A549 (cell line): ENCODE measurements around the gene GARIN3. TPM values are rescaled to one million over a fixed set of nuclear protein-coding genes. Genes with fewer than 3 reads are reported as not detected.

Experiments used
- ATAC-seq, 2 experiments: fragments of 200-7000 bp in 1 of 2; fragments of >200 bp in 1 of 2; cut with Nextera tagmentation in 1 of 2; cut with Tn5 transposase in 1 of 2; 3 replicates each; pipeline versions ENCODE4 v1.8.0 to v1.9.1; 2018 to 2020; ENCODE audit warnings: mild to moderate bottlenecking in 1 of 2, moderate library complexity in 1 of 2
- CTCF ChIA-PET: fragments of 300-600 bp; sonication (Branson Sonifier 250); formaldehyde crosslinking; extraction: SDS; loops from one replicate; lab custom pipeline; 2021; ENCODE audit warnings: antibody characterized with exemption, inconsistent platforms; lab: Yijun Ruan, JAX
- POLR2A ChIA-PET: fragments of 350-600 bp; formaldehyde crosslinking; extraction: SDS; loops from one replicate; lab custom pipeline; 2021; ENCODE audit warnings: antibody characterized with exemption, inconsistent platforms; lab: Yijun Ruan, JAX
- DNase-seq, 2 experiments: peaks; one replicate each; pipeline versions ENCODE4 v3.0.0 to v3.0.0-alpha.2; 2011 to 2016; ENCODE audit warnings: low read depth in 1 of 2, low spot score in 1 of 2
- FAIRE-seq: peaks from 2 replicates; lab custom pipeline; 2011; peaks lifted over from hg19 to GRCh38; lab: Jason Lieb, UNC
- H3K27ac ChIP-seq, 2 experiments: fragments of >200 bp; sonication (Bioruptor Twin); formaldehyde crosslinking; 3 replicates each; pipeline ENCODE4 v1.5.1; 2016 to 2017
- H3K4me1 ChIP-seq: fragments of >200 bp; sonication (Bioruptor Twin); formaldehyde crosslinking; 3 replicates; pipeline ENCODE4 v1.6.1; 2016
- H3K4me2 ChIP-seq: fragments of >200 bp; sonication (Bioruptor Twin); formaldehyde crosslinking; 3 replicates; pipeline ENCODE4 v1.6.1; 2016
- H3K4me3 ChIP-seq: fragments of >200 bp; sonication (Bioruptor Twin); formaldehyde crosslinking; 3 replicates; pipeline ENCODE4 v1.5.1; 2016
- H3K9me3 ChIP-seq: fragments of >200 bp; sonication (Bioruptor Twin); formaldehyde crosslinking; 3 replicates; pipeline ENCODE4 v1.6.1; 2016
- BHLHE40 ChIP-seq: IDR thresholded peaks from 2 replicates; pipeline ENCODE4 v1.6.1; 2012; ENCODE audit warnings: low read depth, low read length, inconsistent platforms
- CHD4 ChIP-seq: fragments of 200-600 bp; sonication (generic); IDR thresholded peaks from 2 replicates; pipeline ENCODE4 v1.6.1; 2016; ENCODE audit warnings: antibody characterized with exemption, mild to moderate bottlenecking, borderline replicate concordance
- EHF ChIP-seq: fragments of 250-450 bp; sonication (Bioruptor Pico); IDR thresholded peaks from 2 replicates; pipeline ENCODE4 v1.5.0; 2020; ENCODE audit warnings: mild to moderate bottlenecking
- ESRRA ChIP-seq: fragments of 150-350 bp; IDR thresholded peaks from 2 replicates; pipeline ENCODE4 v1.6.1; 2014; ENCODE audit warnings: mild to moderate bottlenecking, low read length, borderline replicate concordance
- HOXB13 ChIP-seq: fragments of 250-450 bp; sonication (Bioruptor Pico); IDR thresholded peaks from 2 replicates; pipeline ENCODE4 v1.5.0; 2020; ENCODE audit warnings: low read depth, mild to moderate bottlenecking, moderate library complexity
- JUN ChIP-seq, 2 experiments: fragments of >200 bp; sonication (Bioruptor Twin); formaldehyde crosslinking; IDR thresholded peaks; 2 replicates in 1 of 2; 3 replicates in 1 of 2; pipeline ENCODE4 v1.6.1; 2016 to 2017
- KDM1A ChIP-seq: fragments of 200-600 bp; sonication (generic); IDR thresholded peaks from 2 replicates; pipeline ENCODE4 v1.6.1; 2016; ENCODE audit warnings: low read depth, mild to moderate bottlenecking
- MAX ChIP-seq: IDR thresholded peaks from 2 replicates; pipeline ENCODE4 v1.6.1; 2012
- MAZ ChIP-seq: fragments of 150-350 bp; IDR thresholded peaks from 2 replicates; pipeline ENCODE4 v1.6.1; 2014; ENCODE audit warnings: antibody characterized with exemption, low read depth, low read length, borderline replicate concordance
- NPAS2 ChIP-seq: fragments of 250-450 bp; sonication (Bioruptor Pico); IDR thresholded peaks from 2 replicates; pipeline ENCODE4 v1.8.0; 2022; ENCODE audit warnings: mild to moderate bottlenecking, moderate library complexity, borderline replicate concordance
- NR3C1 ChIP-seq: fragments of >200 bp; sonication (Bioruptor Twin); formaldehyde crosslinking; IDR thresholded peaks from 3 replicates; pipeline ENCODE4 v1.6.1; 2017
- PBX3 ChIP-seq: IDR thresholded peaks from 2 replicates; pipeline ENCODE4 v1.6.1; 2012
- PHF8 ChIP-seq: fragments of 200-600 bp; sonication (generic); IDR thresholded peaks from 2 replicates; pipeline ENCODE4 v1.6.1; 2016; ENCODE audit warnings: low read depth, mild to moderate bottlenecking, antibody characterized with exemption, moderate library complexity, borderline replicate concordance
- POLR2A ChIP-seq: IDR thresholded peaks from 2 replicates; pipeline ENCODE4 v1.6.1; 2012; ENCODE audit warnings: mild to moderate bottlenecking, low read length
- RAD21 ChIP-seq, 2 experiments: fragments of >200 bp in 1 of 2; sonication (Bioruptor Twin) in 1 of 2; formaldehyde crosslinking in 1 of 2; IDR thresholded peaks in 1 of 2; conservative IDR thresholded peaks in 1 of 2; 2 replicates in 1 of 2; 3 replicates in 1 of 2; pipeline ENCODE4 v1.6.1; 2012 to 2018; ENCODE audit warnings: inconsistent platforms in 1 of 2
- RCOR1 ChIP-seq: fragments of 150-350 bp; IDR thresholded peaks from 2 replicates; pipeline ENCODE4 v1.6.1; 2014; ENCODE audit warnings: antibody characterized with exemption, low read length, low read depth
- RFX5 ChIP-seq: fragments of 450-650 bp; IDR thresholded peaks from 2 replicates; pipeline ENCODE4 v1.7.1; 2014; ENCODE audit warnings: antibody characterized with exemption, mild to moderate bottlenecking, moderate library complexity
- RNF2 ChIP-seq: fragments of 200-600 bp; sonication (generic); IDR thresholded peaks from 2 replicates; pipeline ENCODE4 v1.6.1; 2016; ENCODE audit warnings: low read depth, mild to moderate bottlenecking, antibody characterized with exemption, moderate library complexity, borderline replicate concordance
- SMC3 ChIP-seq: fragments of >200 bp; sonication (Bioruptor Twin); formaldehyde crosslinking; IDR thresholded peaks from 3 replicates; pipeline ENCODE4 v1.6.1; 2018; ENCODE audit warnings: inconsistent platforms
- SREBF2 ChIP-seq: fragments of 450-650 bp; IDR thresholded peaks from 2 replicates; pipeline ENCODE4 v1.6.1; 2014; ENCODE audit warnings: mild to moderate bottlenecking, moderate library complexity
- ZFP36 ChIP-seq: fragments of 450-650 bp; IDR thresholded peaks from 2 replicates; pipeline ENCODE4 v1.6.1; 2014; ENCODE audit warnings: borderline replicate concordance; ENCODE audit not compliant: partially characterized antibody
- ZNF302 ChIP-seq: fragments of 250-450 bp; sonication (Bioruptor Pico); IDR thresholded peaks from 2 replicates; pipeline ENCODE4 v1.9.0; 2021; ENCODE audit warnings: inconsistent platforms, mild to moderate bottlenecking, moderate library complexity
- whole genome bisulfite sequencing: methylation state at CpG from one replicate; pipeline ENCODE4 v1.1.6; 2017; ENCODE audit errors: missing lambda C conversion rate; 5-methylcytosine and 5-hydroxymethylcytosine counted together
- polyA plus RNA-seq, 4 experiments: library from polyadenylated mRNA; depleted of rRNA in 3 of 4; stranded (reverse); fragments of >200 nt; fragmentation: RNase III in 1 of 4; extraction: RNeasy Plus Mini Kit Qiagen cat#74134 plus additional on column Dnase treatment in 1 of 4; gene quantifications; 2 replicates in 3 of 4; 3 replicates in 1 of 4; pipeline ENCODE4 v1.2.3, GENCODE V29; 2011 to 2017
- TF ChIP-seq, protein P1 (sequence below): fragments of 250-450 bp; sonication (Bioruptor Pico); IDR thresholded peaks from 2 replicates; pipeline ENCODE4 v1.5.0; 2021; ENCODE audit warnings: mild to moderate bottlenecking, moderate library complexity, borderline replicate concordance
- TF ChIP-seq, protein P2 (sequence below): fragments of 200-600 bp; sonication (generic); IDR thresholded peaks from 2 replicates; pipeline ENCODE4 v1.6.1; 2016; ENCODE audit warnings: antibody characterized with exemption, mild to moderate bottlenecking, moderate library complexity
- TF ChIP-seq, protein P3 (sequence below): fragments of 450-650 bp; IDR thresholded peaks from 2 replicates; pipeline ENCODE4 v1.6.1; 2014; ENCODE audit warnings: antibody characterized with exemption
- TF ChIP-seq, protein P4 (sequence below): fragments of 150-350 bp; IDR thresholded peaks from 2 replicates; pipeline ENCODE4 v1.6.1; 2014; ENCODE audit warnings: low read depth, mild to moderate bottlenecking, low read length

The GARIN3 gene
- polyA plus RNA-seq, 2 of the 4 experiments (the other 2 are of a cell fraction), result not detected

- Histone ChIP-seq H3K4me1 (peaks cover 10% of the 10 kb centered on the region; the same call in 2 of the 3 replicates), H3K4me2 (peak within 1 kb of the TSS; percentile 86), H3K27ac (peak within 1 kb of the TSS; percentile 95 to 96), H3K9me3 (no peaks in the 10 kb centered on the region), H3K4me3 (peak within 1 kb of the TSS; percentile 93)
- CTCF ChIA-PET, result interaction anchor here (0.6 to 2.8 kb wide), 7 partner anchors 10 to 1475 kb away, joined by 3 to 26 read pairs (median 3); partner anchors contain the start of gene LSM11
- FAIRE-seq (peak; percentile 83), ATAC-seq (peak; percentile 99 to 100), DNase-seq (peak; percentile 99)
- POLR2A ChIA-PET, result interaction anchor here (0.6 to 1.8 kb wide), 9 partner anchors 10 to 600 kb away, joined by 3 to 8 read pairs (median 3); partner anchors contain the start of genes HAVCR1 and THG1L
- 3% methylated on average over 35 of the region's 48 CpGs for WGBS
- TF ChIP-seq POLR2A, result peak; percentile 65
- TF ChIP-seq ZFP36, result peak; percentile 85
- peak; percentile 13; the same call in 1 of the 2 replicates for TF ChIP-seq MAX
- TF ChIP-seq HOXB13 (CRISPR knock-in tag), result no peak
- peak; percentile 77 to 81; a peak in 4 of 5 replicates for TF ChIP-seq JUN (IDR thresholded peaks at IDR 0.05)
- TF ChIP-seq RFX5, result no peak
- TF ChIP-seq, protein P1, sequence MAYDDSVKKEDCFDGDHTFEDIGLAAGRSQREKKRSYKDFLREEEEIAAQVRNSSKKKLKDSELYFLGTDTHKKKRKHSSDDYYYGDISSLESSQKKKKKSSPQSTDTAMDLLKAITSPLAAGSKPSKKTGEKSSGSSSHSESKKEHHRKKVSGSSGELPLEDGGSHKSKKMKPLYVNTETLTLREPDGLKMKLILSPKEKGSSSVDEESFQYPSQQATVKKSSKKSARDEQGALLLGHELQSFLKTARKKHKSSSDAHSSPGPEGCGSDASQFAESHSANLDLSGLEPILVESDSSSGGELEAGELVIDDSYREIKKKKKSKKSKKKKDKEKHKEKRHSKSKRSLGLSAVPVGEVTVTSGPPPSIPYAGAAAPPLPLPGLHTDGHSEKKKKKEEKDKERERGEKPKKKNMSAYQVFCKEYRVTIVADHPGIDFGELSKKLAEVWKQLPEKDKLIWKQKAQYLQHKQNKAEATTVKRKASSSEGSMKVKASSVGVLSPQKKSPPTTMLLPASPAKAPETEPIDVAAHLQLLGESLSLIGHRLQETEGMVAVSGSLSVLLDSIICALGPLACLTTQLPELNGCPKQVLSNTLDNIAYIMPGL (CRISPR knock-in tag), result no peak
- TF ChIP-seq PBX3, result peak; percentile 95
- peak; percentile 84 for TF ChIP-seq PHF8
- no peak for TF ChIP-seq RCOR1
- no peak for TF ChIP-seq EHF
- TF ChIP-seq RNF2, result no peak
- no peak for TF ChIP-seq CHD4
- no peak for TF ChIP-seq BHLHE40
- TF ChIP-seq NPAS2, result no peak
- TF ChIP-seq, protein P2, sequence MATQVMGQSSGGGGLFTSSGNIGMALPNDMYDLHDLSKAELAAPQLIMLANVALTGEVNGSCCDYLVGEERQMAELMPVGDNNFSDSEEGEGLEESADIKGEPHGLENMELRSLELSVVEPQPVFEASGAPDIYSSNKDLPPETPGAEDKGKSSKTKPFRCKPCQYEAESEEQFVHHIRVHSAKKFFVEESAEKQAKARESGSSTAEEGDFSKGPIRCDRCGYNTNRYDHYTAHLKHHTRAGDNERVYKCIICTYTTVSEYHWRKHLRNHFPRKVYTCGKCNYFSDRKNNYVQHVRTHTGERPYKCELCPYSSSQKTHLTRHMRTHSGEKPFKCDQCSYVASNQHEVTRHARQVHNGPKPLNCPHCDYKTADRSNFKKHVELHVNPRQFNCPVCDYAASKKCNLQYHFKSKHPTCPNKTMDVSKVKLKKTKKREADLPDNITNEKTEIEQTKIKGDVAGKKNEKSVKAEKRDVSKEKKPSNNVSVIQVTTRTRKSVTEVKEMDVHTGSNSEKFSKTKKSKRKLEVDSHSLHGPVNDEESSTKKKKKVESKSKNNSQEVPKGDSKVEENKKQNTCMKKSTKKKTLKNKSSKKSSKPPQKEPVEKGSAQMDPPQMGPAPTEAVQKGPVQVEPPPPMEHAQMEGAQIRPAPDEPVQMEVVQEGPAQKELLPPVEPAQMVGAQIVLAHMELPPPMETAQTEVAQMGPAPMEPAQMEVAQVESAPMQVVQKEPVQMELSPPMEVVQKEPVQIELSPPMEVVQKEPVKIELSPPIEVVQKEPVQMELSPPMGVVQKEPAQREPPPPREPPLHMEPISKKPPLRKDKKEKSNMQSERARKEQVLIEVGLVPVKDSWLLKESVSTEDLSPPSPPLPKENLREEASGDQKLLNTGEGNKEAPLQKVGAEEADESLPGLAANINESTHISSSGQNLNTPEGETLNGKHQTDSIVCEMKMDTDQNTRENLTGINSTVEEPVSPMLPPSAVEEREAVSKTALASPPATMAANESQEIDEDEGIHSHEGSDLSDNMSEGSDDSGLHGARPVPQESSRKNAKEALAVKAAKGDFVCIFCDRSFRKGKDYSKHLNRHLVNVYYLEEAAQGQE, result peak; percentile 77
- no peak for TF ChIP-seq SMC3
- peak; percentile 59; the same call in 1 of the 2 replicates for TF ChIP-seq KDM1A
These were observed 23.5 kb downstream of the GARIN3 start, which contains the start of gene MED7 for GRCh38 chr5:157142317-157143126. MED7 (minus strand) TSS chr5:157142865; CDS start chr5:157139431, 3,434 bp downstream.

DNA sequence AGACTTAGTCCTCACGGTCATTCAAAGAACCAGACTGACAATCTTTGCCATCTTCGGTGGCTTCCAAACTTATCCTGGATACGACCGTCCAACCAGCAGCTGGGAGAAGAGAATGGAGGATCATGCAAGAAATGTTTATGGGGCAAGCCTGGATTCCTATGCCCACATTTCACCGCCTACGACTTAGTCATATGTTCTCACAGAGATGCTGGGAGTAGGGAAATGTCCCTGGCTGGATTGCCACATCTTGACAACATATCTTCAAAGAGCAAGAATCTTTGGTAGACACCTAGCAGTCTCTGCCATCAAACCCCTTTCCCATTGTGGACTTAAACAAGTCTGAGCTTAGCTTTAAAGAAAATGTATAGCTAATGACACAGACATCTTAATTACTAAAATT, 28.4 kb downstream of the GARIN3 start:
- no peak for ATAC-seq
- TF ChIP-seq SREBF2 (no peak), RAD21 (conservative IDR thresholded peaks at IDR 0.05 in 1 of 2, IDR thresholded peaks at IDR 0.05 in 1 of 2) (no peak), ESRRA (no peak), KDM1A (no peak), ZNF302 (CRISPR knock-in tag) (no peak), BHLHE40 (no peak), RNF2 (no peak), MAZ (no peak), RFX5 (no peak), NR3C1 (no peak), ZFP36 (no peak)
- TF ChIP-seq, protein P3, sequence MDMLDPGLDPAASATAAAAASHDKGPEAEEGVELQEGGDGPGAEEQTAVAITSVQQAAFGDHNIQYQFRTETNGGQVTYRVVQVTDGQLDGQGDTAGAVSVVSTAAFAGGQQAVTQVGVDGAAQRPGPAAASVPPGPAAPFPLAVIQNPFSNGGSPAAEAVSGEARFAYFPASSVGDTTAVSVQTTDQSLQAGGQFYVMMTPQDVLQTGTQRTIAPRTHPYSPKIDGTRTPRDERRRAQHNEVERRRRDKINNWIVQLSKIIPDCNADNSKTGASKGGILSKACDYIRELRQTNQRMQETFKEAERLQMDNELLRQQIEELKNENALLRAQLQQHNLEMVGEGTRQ, result no peak
- TF ChIP-seq, protein P4, sequence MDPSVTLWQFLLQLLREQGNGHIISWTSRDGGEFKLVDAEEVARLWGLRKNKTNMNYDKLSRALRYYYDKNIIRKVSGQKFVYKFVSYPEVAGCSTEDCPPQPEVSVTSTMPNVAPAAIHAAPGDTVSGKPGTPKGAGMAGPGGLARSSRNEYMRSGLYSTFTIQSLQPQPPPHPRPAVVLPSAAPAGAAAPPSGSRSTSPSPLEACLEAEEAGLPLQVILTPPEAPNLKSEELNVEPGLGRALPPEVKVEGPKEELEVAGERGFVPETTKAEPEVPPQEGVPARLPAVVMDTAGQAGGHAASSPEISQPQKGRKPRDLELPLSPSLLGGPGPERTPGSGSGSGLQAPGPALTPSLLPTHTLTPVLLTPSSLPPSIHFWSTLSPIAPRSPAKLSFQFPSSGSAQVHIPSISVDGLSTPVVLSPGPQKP, result no peak
- TF ChIP-seq, all 56 proteins: peak for 0
- ChIA-PET CTCF (interaction anchor here (0.8 to 2.4 kb wide), 2 partner anchors 11 to 113 kb away, joined by 3 to 8 read pairs; no protein-coding TSS in a partner anchor), POLR2A (no interaction called here)
- DNase-seq (no peak), FAIRE-seq (no peak)
- Histone ChIP-seq H3K27ac (no peak overlapping the region), H3K9me3 (no peaks in the 10 kb centered on the region), H3K4me2 (no peak overlapping the region), H3K4me3 (no peak overlapping the region), H3K4me1 (peaks cover 8% of the 10 kb centered on the region; the same call in 2 of the 3 replicates)
- 94% methylated on average over 6 of the region's 6 CpGs for WGBS
